GM19438 (cell line): ENCODE results near the gene ITK.
"Not testable (repeated sequence)": the region's sequence is repeated elsewhere in the genome, so short reads cannot be mapped to it uniquely, and the experiment has no call there.

ENCODE experiments used
- ATAC-seq: cut with Tn5 transposase; IDR thresholded peaks from one replicate; pipeline ENCODE4 v1.9.1; 2021; ENCODE audit warnings: low read depth; ENCODE audit not compliant: unreplicated experiment

ITK gene

GRCh38 chr5:157205708-157206107, 25.1 kb downstream of the ITK start:
- no peak for ATAC-seq

- ATAC-seq: not testable (repeated sequence)
Measured at GRCh38 chr5:157210652-157211051, 30.0 kb downstream of the ITK start.

- ATAC-seq: no peak
Measured at GRCh38 chr5:157212307-157212706, 31.7 kb downstream of the ITK start.

- ATAC-seq: no peak
Measured at GRCh38 chr5:157213527-157214243, 33.0 kb downstream of the ITK start.

- no peak for ATAC-seq
Measured at GRCh38 chr5:157214415-157214814, 33.8 kb downstream of the ITK start.

- peak; percentile 47 for ATAC-seq
Measured at GRCh38 chr5:157214861-157215513, 34.3 kb downstream of the ITK start.

- no peak for ATAC-seq
Measured at GRCh38 chr5:157215514-157216167, 35.0 kb downstream of the ITK start.

- ATAC-seq: no peak
Measured at GRCh38 chr5:157216391-157217142, 35.9 kb downstream of the ITK start.

- ATAC-seq: no peak
Measured at GRCh38 chr5:157217289-157218024, 36.8 kb downstream of the ITK start.

GRCh38 chr5:157219491-157220271, 39.0 kb downstream of the ITK start:
- ATAC-seq: peak; percentile 34

- no peak for ATAC-seq
Measured at GRCh38 chr5:157221959-157222358, 41.3 kb downstream of the ITK start.

- ATAC-seq: no peak
Measured at GRCh38 chr5:157222506-157223230, 42.0 kb downstream of the ITK start.

- ATAC-seq: no peak
Measured at GRCh38 chr5:157225469-157226422, 45.1 kb downstream of the ITK start.

GRCh38 chr5:157230610-157231009, 50.0 kb downstream of the ITK start:
- ATAC-seq: no peak

- ATAC-seq: no peak
Measured at GRCh38 chr5:157232706-157233105, 52.1 kb downstream of the ITK start.

- ATAC-seq: no peak
Measured at GRCh38 chr5:157233515-157233914, 52.9 kb downstream of the ITK start.

- ATAC-seq: no peak
Measured at GRCh38 chr5:157236423-157236822, 55.8 kb downstream of the ITK start.

GRCh38 chr5:157241483-157241882, 60.8 kb downstream of the ITK start:
- ATAC-seq: no peak
